ENCODE results near the gene GANC. TPM values are rescaled to one million over a fixed set of nuclear protein-coding genes. Genes with fewer than 3 reads are reported as not detected.

The GANC gene
- total RNA-seq, 1 donor from 2014 or later, result 13.6 TPM

GRCh38 chr15:42345504-42345903 is 72.5 kb downstream of the GANC start:
- no peak for DNase-seq

DNA sequence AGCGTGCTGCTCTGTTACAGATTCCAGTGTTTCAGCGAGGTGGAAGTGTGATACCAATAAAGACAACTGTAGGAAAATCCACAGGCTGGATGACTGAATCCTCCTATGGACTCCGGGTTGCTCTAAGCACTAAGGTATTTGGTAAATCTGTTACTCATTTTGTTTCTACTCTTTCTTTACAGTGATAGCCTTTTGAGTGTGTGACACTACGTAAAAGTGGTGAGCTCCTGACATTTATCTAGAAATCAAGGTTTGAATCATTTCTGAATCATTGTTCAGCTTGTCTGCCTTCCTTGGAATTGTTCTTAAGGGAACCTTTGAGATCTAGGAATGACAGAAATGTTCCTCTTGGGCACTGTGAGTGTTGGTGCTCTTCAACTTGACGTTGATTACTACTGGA is 75.1 kb downstream of the GANC start:
- DNase-seq, result no peak

DNA sequence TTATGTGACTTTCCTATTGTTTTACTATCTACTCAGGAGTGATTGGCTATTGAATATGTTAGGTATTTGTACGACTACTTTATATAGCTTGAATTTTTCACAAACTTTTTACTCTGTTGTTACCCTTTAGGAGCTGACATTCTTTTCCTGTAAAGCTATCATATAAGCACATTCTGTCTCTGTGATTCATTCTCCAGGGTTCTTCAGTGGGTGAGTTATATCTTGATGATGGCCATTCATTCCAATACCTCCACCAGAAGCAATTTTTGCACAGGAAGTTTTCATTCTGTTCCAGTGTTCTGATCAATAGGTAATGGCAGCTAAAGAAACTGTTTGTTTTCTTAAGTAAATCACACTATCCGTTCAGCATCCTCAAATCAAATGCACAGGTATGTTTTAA is 76.2 kb downstream of the GANC start:
- no peak for DNase-seq

DNA sequence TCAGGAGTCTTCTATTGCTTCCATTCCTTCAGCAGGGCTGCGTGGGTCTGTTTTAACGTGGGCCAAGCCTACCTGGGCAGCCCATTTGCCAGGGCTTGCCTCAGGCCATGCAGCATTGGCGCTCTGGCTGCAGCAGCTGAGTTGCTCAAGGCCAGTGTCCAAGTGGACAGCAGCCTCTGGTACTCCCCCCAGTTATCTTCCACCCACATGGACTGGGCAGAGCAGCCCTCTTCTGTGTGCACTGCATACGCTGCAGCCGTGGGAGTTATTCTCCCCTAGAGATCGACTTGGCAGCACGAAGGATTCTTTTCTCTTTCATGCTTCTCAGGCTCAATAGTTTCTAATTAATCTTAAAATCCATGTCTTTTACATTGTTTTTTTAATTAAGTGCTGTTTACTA is 79.4 kb downstream of the GANC start:
- DNase-seq, result no peak

- DNase-seq, result no peak
Measured at GRCh38 chr15:42353061-42353460, 80.1 kb downstream of the GANC start.

DNA sequence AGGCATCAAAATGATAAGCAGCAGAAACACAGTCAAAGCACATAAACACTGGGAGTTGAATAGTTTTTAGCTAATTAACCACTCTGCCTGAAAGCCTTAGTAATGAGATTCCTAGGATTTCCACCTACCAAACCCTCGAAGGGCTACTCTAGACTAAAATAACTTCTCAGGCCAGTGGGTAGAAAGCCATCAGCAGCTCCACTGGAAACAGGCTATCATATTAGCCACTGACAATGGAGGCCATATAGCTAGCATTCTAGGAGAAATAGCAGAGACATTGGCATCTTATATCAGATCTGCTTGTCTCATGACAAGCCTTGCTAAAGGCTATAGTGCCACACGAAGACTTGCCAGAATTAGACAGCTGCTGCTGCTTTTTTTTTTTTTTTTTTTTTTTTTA is 81.8 kb downstream of the GANC start:
- DNase-seq, result no peak

DNA sequence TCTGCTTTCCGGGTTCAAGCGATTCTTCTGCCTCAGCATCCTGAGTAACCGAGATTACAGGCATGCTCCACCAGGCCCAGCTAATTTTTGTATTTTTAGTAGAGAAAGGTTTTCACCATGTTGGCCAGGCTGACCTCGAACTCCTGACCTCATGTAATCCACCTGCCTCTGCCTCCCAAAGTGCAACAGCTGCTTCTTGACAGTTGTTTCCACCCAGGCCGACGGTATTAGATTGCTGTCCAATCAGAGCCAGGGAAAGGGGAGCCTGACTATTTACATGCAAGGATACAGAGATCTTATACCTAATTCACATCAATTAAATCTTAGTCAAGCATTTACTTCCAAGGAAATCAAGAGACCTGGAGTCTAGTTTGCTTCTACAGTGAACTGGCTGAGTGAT is 82.3 kb downstream of the GANC start:
- DNase-seq, result no peak

DNA sequence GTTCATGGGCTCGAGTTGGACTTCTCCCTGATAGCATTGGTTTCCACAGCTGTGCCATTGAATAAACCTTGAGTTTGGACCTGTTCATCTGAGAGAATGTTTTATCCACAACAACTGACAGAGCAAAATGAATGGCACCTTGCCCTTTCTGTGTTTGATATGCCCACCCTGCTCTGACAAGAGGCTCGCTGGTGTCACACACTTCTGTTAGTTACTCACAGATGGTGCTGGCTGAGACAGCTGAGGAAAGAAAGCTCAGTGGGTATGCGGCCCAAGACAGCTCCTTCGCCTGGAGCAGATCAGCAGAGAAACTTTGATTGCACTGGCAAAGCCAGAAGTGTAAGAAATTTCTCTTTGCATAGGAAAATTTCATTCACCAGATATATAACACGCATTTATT is 83.8 kb downstream of the GANC start:
- no peak for DNase-seq

DNA sequence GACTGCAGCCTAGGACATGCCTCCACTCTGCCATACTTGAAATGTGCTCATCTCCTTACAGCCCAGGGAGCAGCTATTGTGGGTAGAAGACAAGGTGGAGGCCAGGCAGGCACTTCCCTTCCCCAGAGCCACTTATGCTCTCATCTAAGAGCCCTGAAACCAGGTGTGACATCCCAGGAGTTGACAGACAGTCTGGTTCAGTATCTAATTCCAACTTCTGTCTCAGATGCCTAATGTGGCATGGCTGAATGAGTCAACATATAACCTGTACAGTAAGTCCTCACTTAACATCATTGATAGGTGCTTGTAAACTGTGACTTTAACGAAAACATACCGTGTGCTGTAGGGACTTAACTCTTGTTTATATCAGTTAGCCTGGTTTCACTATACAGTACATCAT is 85.1 kb downstream of the GANC start:
- DNase-seq, result no peak

GRCh38 chr15:42359249-42359648 is 86.2 kb downstream of the GANC start, which contains the start of gene CAPN3:
Gene CAPN3 (plus strand): TSS chr15:42359501. CDS start chr15:42359806, 305 bp downstream.
- DNase-seq, result no peak

- DNase-seq, result no peak
Measured at GRCh38 chr15:42359985-42360384, 87.0 kb downstream of the GANC start.

DNA sequence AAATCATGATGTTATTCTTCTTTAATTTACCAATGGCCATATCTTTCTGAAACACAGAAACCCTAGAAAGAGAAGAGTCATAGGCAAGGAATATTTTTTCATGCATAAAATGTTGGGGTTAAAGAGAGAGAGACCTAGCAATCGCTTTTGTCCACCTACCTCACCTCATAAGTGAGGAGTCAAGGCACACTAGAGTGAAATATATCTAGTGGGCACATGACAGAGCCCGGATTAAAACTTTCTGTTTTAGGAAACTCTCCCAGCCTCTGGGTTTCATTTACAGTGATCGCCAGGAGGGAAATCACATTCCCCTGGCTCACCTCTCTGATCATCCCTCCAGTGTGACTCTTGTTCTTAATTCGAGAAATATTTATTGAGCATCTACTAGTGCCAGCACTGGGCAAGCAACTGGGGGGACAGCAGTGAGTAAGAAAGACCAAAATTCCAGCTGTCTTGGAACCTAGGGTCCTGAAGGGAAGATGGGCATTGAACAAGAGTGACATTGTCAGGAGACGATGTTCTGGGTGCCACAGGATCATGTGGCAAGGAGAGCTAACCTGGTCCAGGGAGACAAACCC is 87.6 kb downstream of the GANC start:
- no peak for DNase-seq

- no peak for DNase-seq
Measured at GRCh38 chr15:42363487-42363886, 90.5 kb downstream of the GANC start.

GRCh38 chr15:42363942-42364341 is 90.9 kb downstream of the GANC start:
- DNase-seq, result no peak

DNA sequence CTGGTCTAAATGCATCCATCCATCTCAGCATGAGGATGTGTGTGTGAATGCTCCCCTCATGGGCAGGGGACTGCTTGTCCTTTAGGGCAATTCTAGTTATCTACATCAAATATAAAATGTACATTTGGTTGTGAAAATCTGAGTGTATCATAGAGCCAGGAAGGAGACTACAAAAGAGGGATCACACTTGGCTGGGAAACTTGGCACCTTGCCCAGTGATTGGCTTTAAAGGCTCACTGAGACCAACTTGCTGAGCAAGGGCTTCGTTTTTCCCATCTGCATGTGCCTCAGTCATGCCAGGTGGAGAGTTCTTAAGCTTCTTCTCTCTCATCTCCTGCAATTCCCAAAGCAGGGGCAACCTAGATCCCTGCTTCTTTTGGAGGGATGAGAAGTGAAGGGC is 91.5 kb downstream of the GANC start:
- DNase-seq, result no peak

DNA sequence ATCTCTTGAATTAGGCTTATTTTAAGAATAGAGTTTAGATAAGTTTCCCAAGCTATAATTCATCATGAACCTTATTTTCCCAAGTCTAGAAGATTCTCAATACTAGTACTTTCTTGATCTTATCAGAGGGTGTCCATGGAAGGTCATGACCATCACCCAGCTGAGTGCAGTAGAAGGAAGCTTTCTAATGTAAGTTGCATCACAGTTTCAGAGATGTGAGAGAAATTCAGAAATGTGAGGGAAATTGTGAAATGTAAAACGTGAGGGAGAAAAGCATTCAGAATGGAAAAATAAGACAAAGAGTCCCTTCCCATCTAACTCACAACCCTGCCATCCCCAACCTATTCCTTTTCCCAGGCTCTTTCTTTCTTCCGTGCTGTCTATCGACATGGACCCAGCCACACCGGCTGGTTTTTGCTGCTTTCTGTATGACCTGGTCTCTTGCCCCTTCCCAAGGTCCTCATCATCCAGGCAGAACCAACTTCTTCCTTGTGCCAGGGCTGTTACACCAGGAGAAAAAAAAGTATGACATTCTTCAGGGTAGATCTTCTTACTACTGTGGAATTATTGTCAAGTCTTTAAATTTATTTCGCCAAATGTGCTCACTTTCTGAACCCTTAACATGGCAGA is 93.0 kb downstream of the GANC start:
- no peak for DNase-seq

- no peak for DNase-seq
Measured at GRCh38 chr15:42367041-42367440, 94.0 kb downstream of the GANC start.

DNA sequence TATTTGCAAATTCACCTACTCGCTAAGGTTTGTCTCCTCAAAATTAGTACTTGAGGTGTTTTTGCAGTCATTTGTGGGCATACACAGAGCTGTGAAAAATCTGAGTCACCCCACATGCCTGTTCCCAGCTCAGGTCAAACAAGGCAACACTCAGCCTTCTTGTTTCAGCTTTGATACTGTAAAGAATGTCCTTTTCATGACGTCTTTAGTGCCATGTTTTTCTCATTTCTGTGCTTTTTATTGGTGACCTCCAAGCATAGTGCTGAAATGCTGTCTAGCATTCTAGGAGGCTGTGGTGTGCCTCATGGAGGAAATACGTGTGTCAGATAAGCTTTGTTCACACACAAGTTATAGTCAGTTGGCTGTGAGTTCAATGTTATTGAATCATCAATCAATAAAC is 95.1 kb downstream of the GANC start:
- no peak for DNase-seq

- no peak for DNase-seq
Measured at GRCh38 chr15:42371096-42371495, 98.1 kb downstream of the GANC start.

DNA sequence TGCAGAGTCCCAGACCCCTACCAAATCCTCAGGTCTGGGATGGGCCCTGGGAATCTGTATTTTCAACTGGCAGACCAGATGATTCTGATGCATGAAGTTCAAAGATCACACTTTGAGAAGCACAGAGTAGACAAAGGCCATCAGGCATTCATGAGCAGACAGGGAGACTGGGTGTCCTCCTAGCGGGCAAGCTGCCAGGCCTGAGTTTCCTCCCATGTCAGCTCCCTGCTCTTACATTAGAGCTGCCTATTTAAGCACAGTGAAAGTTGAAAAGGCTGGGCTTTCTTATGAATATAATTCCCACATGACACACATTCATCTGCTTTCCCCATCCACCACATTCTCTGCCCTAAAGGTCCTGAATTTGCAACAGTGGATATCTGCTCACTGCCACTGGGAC is 100.3 kb downstream of the GANC start:
- DNase-seq, result no peak

GRCh38 chr15:42373936-42374335 is 100.9 kb downstream of the GANC start:
- DNase-seq, result no peak

- no peak for DNase-seq
Measured at GRCh38 chr15:42374810-42375209, 101.8 kb downstream of the GANC start.

- no peak for DNase-seq
Measured at GRCh38 chr15:42375252-42375651, 102.3 kb downstream of the GANC start.

DNA sequence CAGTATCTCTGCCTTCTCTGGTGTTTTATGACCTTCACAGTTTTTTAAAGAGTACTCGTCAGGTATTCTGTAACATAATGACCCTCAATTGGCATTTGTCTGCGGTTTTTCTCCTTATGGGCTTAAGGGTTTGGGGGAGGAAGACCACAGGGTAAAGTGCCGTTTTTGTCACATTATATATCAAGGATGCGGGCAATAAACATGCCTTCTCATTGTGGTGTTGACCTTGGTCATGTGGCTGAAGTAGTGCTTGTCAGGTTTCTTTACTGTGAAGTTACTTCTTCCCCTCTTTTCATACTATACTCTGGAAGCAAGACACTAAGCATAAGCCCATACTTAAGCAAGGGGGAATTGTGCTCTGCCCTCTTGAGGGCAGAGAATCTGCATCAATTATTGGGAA is 102.9 kb downstream of the GANC start:
- DNase-seq, result no peak

GRCh38 chr15:42378011-42378410 is 105.0 kb downstream of the GANC start:
- no peak for DNase-seq
